ENCODE results near the gene PNPLA3. TPM values are rescaled to one million over a fixed set of nuclear protein-coding genes. Genes with fewer than 3 reads are reported as not detected.

Gene PNPLA3
- polyA plus RNA-seq, 1 donor (not counting 4 experiments of a cell fraction or from before 2014, with no cell fraction given) = 12.0 TPM

DNA sequence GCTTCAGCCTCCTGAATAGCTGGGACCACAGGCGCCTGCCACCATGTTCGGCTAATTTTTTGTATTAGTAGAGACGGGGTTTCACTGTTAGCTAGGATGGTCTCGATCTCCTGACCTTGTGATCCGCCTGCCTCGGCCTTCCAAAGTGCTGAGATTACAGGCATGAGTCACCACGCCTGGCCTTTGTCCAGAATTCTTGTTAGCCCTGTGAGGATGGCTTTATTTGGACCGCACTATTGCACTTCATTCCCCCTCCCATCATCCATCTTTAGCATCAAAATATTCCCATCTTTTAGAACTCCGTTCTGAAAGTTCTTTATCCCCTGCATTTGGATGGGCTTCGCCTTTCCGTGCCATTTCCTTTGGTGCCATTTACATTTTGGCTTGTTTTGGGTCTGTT, 34.3 kb downstream of the PNPLA3 start:
- H3K9ac ChIP-seq (ENCODE audit: control insufficient read depth, extremely low read depth, insufficient read depth, low read length) = no peak overlapping the region
- H3K27me3 ChIP-seq (ENCODE audit: control insufficient read depth, extremely low read depth, insufficient read depth, low read length) = no peaks in the 10 kb centered on the region
- dilution Hi-C loops (cut with MboI; ENCODE audit: extremely low pct_ligation_motif_present, low sequenced_read_pairs) = no loop called here
- H4K20me1 ChIP-seq (ENCODE audit: control insufficient read depth, extremely low read depth, insufficient read depth, low read length) = no peaks in the 10 kb centered on the region
- H3K4me2 ChIP-seq (ENCODE audit: control insufficient read depth, extremely low read depth, insufficient read depth, low read depth, low read length) = no peak overlapping the region
- H3K36me3 ChIP-seq (ENCODE audit: control insufficient read depth in 2 of 2, extremely low read depth in 1 of 2, insufficient read depth in 2 of 2, low read length in 2 of 2) = no peaks in the 10 kb centered on the region
- peaks cover 18% of the 10 kb centered on the region for H3K4me1 ChIP-seq (ENCODE audit: control insufficient read depth, extremely low read depth, insufficient read depth, low read length)
- no peak for FAIRE-seq
- no peaks in the 10 kb centered on the region for H3K9me3 ChIP-seq (ENCODE audit: control insufficient read depth, low read depth, low read length)
- no peak overlapping the region for H3K4me3 ChIP-seq (ENCODE audit: control insufficient read depth in 2 of 3, extremely low read depth in 1 of 3, insufficient read depth in 2 of 3, low read depth in 1 of 3, low read length in 3 of 3)
- H3K79me2 ChIP-seq (ENCODE audit: control insufficient read depth, insufficient read depth, low read length) = peaks cover 51% of the 10 kb centered on the region
- no peak overlapping the region for H3K27ac ChIP-seq (ENCODE audit: control insufficient read depth, insufficient read depth, low read length)
- no peak overlapping the region for H2AFZ ChIP-seq (ENCODE audit: control insufficient read depth, low read length)
- H3K9me1 ChIP-seq (ENCODE audit: control insufficient read depth, extremely low read depth, insufficient read depth, low read length) = no peaks in the 10 kb centered on the region
- DNase-seq (ENCODE audit: low read depth, low spot score) = no peak
- TF ChIP-seq, protein P1, sequence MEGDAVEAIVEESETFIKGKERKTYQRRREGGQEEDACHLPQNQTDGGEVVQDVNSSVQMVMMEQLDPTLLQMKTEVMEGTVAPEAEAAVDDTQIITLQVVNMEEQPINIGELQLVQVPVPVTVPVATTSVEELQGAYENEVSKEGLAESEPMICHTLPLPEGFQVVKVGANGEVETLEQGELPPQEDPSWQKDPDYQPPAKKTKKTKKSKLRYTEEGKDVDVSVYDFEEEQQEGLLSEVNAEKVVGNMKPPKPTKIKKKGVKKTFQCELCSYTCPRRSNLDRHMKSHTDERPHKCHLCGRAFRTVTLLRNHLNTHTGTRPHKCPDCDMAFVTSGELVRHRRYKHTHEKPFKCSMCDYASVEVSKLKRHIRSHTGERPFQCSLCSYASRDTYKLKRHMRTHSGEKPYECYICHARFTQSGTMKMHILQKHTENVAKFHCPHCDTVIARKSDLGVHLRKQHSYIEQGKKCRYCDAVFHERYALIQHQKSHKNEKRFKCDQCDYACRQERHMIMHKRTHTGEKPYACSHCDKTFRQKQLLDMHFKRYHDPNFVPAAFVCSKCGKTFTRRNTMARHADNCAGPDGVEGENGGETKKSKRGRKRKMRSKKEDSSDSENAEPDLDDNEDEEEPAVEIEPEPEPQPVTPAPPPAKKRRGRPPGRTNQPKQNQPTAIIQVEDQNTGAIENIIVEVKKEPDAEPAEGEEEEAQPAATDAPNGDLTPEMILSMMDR (optimal IDR thresholded peaks at IDR 0.05 in 1 of 3, IDR thresholded peaks at IDR 0.05 in 1 of 3, conservative IDR thresholded peaks at IDR 0.05 in 1 of 3; ENCODE audit: extremely low read depth in 1 of 3, insufficient read depth in 2 of 3, low read length in 3 of 3) = no peak
- no peak for TF ChIP-seq EZH2 (IDR thresholded peaks at IDR 0.05; ENCODE audit: low read length)

DNA sequence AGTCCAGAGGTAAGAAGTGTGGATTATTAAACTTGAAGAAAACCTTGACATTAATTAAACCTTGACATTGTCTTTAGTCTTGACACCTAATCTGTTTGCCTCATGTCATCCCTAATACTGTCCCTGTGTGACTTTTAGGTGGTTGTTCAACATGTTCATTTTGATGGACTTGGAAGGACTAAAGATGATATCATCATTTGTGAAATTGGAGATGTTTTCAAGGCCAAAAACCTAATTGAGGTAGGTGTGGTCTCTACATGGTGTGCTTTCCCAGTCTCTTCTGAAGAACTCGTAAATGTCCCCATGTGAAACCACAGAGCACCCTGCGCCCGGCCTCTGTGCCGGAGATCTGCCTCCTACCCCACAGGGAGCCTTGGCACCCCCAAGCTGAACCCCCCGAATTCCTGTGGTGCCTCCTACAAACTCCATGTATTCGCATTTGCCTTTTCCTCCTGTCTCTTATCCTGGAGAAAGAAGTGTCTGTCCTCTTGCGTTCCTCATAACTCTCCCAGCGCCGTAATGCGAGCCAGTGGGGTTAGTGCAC, 40.8 kb downstream of the PNPLA3 start:
- DNase-seq (ENCODE audit: low read depth, low spot score) (no peak), FAIRE-seq (no peak)
- no peaks in the 10 kb centered on the region for H3K4me1 ChIP-seq (ENCODE audit: control insufficient read depth, extremely low read depth, insufficient read depth, low read length)
- no peak overlapping the region for H3K9ac ChIP-seq (ENCODE audit: control insufficient read depth, extremely low read depth, insufficient read depth, low read length)
- dilution Hi-C loops (cut with MboI; ENCODE audit: extremely low pct_ligation_motif_present, low sequenced_read_pairs) = no loop called here
- no peaks in the 10 kb centered on the region for H4K20me1 ChIP-seq (ENCODE audit: control insufficient read depth, extremely low read depth, insufficient read depth, low read length)
- H3K9me3 ChIP-seq (ENCODE audit: control insufficient read depth, low read depth, low read length) = no peaks in the 10 kb centered on the region
- no peak overlapping the region for H3K4me2 ChIP-seq (ENCODE audit: control insufficient read depth, extremely low read depth, insufficient read depth, low read depth, low read length)
- H3K36me3 ChIP-seq (ENCODE audit: control insufficient read depth in 2 of 2, extremely low read depth in 1 of 2, insufficient read depth in 2 of 2, low read length in 2 of 2) = peaks cover 6 to 25% of the 10 kb centered on the region in 2 experiments
- H3K27ac ChIP-seq (ENCODE audit: control insufficient read depth, insufficient read depth, low read length) = no peak overlapping the region
- no peaks in the 10 kb centered on the region for H3K27me3 ChIP-seq (ENCODE audit: control insufficient read depth, extremely low read depth, insufficient read depth, low read length)
- H2AFZ ChIP-seq (ENCODE audit: control insufficient read depth, low read length) = no peak overlapping the region
- no peaks in the 10 kb centered on the region for H3K9me1 ChIP-seq (ENCODE audit: control insufficient read depth, extremely low read depth, insufficient read depth, low read length)
- H3K79me2 ChIP-seq (ENCODE audit: control insufficient read depth, insufficient read depth, low read length) = peaks cover 16% of the 10 kb centered on the region
- no peak overlapping the region for H3K4me3 ChIP-seq (ENCODE audit: control insufficient read depth in 2 of 3, extremely low read depth in 1 of 3, insufficient read depth in 2 of 3, low read depth in 1 of 3, low read length in 3 of 3)
- TF ChIP-seq, protein P1 (optimal IDR thresholded peaks at IDR 0.05 in 1 of 3, IDR thresholded peaks at IDR 0.05 in 1 of 3, conservative IDR thresholded peaks at IDR 0.05 in 1 of 3; ENCODE audit: extremely low read depth in 1 of 3, insufficient read depth in 2 of 3, low read length in 3 of 3) = no peak
- TF ChIP-seq EZH2 (IDR thresholded peaks at IDR 0.05; ENCODE audit: low read length) = no peak

Measured in keratinocyte (primary cell).